Fibroblast of villous mesenchyme (primary cell): ENCODE measurements around the gene CFAP58. TPM values are rescaled to one million over a fixed set of nuclear protein-coding genes. Genes with fewer than 3 reads are reported as not detected.

Source experiments
- DNase-seq: peaks from one replicate; pipeline ENCODE4 v3.0.0-alpha.2; 2010; ENCODE audit warnings: low read depth
- H3K4me3 ChIP-seq: 2 replicates; pipeline ENCODE4 v1.5.1; 2011; ENCODE audit warnings: low read depth, mild to moderate bottlenecking, low read length
- CTCF ChIP-seq: IDR thresholded peaks from 2 replicates; pipeline ENCODE4 v1.5.1; 2012; ENCODE audit warnings: low read depth, mild to moderate bottlenecking, low read length; ENCODE audit not compliant: insufficient read depth
- total RNA-seq: library from RNA; depleted of rRNA; stranded (reverse); fragments of >200 nt; gene quantifications from 2 replicates; pipeline ENCODE4 v1.2.3, GENCODE V29; 2012

The CFAP58 gene
- total RNA-seq, 1 donor, result 0.43 TPM

GRCh38 chr10:104317726-104318299 is 35.8 kb upstream of the CFAP58 start:
- DNase-seq, result no peak
- TF ChIP-seq CTCF, result no peak

GRCh38 chr10:104318326-104318725 is 35.3 kb upstream of the CFAP58 start:
- DNase-seq, result no peak
- no peak overlapping the region for H3K4me3 ChIP-seq
- no peak for TF ChIP-seq CTCF

More at GRCh38 chr10:104317726-104318299, 35.8 kb upstream of the CFAP58 start:
- no peak overlapping the region for H3K4me3 ChIP-seq

DNA sequence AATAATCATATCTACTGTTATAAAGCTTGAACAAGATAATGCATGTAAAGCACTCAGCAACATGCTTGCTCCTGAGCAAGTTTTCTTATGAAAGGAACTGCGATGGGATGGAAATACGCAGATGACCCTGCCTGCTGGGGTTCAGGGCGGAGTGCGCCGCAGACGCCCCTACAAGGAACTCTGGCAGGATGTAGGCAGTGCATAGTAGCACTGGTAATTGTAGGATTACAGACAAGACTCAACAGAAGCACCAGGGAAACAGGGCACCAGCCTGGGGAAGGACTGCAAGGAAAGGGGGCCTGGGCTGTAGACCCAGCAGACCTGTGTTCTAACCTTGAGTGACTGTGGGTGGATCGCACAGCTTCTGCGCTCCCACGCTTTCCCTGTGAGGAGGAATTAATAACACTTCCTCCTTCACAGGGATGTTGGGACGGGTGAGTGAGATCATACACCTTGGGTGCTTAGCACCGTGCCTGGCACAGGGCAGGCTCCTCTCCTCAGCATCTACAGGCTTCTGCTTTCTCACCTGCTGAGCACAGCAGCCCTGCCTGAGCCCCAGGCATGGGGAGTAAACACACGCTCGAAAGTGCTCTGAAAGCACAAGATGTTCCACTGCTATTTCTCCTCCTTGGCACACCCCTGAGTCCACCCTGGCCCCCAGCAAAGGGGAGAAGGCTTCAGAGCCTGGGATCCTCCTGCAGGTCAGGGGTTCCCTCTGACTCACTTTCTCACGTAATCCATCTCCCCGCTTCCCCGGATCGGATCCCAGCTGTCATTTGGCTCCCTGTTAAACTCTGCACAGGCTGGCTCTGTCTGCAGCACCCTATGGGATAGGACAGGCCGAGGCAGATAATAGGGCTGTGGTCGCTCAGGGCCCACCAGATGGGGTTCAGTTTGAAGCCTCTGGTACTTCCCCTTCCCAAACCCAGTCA is 34.6 kb upstream of the CFAP58 start:
- DNase-seq, result peak; percentile 87
- no peak overlapping the region for H3K4me3 ChIP-seq
- no peak for TF ChIP-seq CTCF

- no peak for DNase-seq
- H3K4me3 ChIP-seq, result no peak overlapping the region
- TF ChIP-seq CTCF, result no peak
Observed at GRCh38 chr10:104321226-104321625, 32.4 kb upstream of the CFAP58 start.

DNA sequence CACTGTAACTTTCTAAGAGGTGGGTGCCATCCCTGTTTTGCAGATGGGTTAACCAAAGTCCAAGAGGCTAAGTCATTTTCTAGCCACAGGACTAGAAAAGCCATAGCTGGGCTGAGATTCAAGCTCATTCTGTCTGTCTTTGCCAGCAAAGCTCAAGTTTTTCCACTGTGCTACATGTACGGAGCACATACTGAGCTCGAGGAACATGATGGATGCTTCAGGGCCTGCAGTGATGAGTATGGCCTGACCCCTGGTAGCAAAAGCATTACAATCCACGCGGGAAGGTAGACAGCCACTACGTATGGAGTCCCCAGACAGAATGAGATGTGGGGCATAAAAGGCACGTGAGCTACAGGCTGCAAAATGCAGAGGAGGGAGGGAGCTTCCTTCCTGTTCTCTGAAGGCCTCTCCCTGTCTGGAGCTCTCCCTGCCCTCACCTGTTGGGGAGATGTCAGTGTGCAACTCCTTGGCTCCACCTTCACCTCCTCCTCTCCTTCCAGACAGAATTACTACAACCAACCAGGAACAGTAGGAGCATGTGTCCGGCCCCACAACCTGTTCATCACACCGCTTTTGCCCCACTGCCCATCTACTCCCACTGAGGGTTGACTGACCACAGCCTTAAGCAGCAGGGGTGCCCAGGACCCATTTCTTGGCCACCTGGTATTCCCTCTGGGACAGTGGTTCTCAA is 31.8 kb upstream of the CFAP58 start:
- no peak for DNase-seq
- H3K4me3 ChIP-seq, result no peak overlapping the region
- TF ChIP-seq CTCF, result no peak

DNA sequence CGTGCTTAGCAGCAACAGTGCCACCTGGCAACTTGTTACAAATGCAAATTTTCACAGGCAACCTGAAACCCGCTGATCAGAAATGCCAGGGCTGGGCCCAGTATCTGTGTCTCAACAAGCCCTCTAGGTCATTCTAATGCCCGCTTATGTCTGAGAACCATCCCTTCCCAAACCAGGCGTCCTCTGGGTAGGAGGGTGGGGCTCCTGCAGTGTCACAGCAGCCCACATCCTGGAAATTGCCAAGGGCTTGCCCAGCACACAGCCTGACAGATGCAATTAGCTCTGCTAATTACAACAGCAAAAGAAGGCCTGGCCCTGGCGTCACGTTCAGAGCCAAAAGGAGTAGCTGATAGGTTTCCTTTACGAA is 31.2 kb upstream of the CFAP58 start:
- TF ChIP-seq CTCF, result no peak
- DNase-seq, result no peak
- H3K4me3 ChIP-seq, result no peak overlapping the region
